GM12875 (cell line): Measurements from ENCODE around the gene CCDC70.
A peak's percentile ranks its signal among the peaks of the same experiment; 100 is the strongest.

Source experiments
- H3K4me3 ChIP-seq: one replicate; pipeline ENCODE4 v1.5.1; 2011; ENCODE audit warnings: low read depth, low read length, control low read depth
- TF ChIP-seq, protein P1 (sequence below): IDR thresholded peaks from 2 replicates; pipeline ENCODE4 v1.5.1; 2011; ENCODE audit warnings: low read depth, mild to moderate bottlenecking, control low read depth, inconsistent platforms, low read length, moderate library complexity, borderline replicate concordance; ENCODE audit not compliant: insufficient read depth

Gene CCDC70

DNA sequence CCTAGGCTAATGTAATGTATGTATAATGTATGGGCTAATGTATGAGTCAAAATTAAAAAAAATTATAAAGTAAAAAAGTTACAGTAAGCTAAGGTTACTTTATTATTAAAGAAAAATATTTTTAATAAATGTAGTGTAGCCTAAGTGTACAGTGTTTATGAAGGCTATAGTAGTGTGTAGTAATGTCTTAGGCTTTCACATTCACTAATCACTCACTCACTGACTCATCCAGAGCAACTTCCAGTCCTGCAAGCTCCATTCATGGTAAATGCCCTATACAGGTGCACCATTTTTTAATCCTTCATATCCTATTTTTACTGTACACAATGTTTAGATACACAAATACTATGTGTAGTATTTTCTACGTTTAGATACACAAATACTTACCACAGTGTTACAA lies 15.0 kb upstream of the CCDC70 start:
- TF ChIP-seq, protein P1, sequence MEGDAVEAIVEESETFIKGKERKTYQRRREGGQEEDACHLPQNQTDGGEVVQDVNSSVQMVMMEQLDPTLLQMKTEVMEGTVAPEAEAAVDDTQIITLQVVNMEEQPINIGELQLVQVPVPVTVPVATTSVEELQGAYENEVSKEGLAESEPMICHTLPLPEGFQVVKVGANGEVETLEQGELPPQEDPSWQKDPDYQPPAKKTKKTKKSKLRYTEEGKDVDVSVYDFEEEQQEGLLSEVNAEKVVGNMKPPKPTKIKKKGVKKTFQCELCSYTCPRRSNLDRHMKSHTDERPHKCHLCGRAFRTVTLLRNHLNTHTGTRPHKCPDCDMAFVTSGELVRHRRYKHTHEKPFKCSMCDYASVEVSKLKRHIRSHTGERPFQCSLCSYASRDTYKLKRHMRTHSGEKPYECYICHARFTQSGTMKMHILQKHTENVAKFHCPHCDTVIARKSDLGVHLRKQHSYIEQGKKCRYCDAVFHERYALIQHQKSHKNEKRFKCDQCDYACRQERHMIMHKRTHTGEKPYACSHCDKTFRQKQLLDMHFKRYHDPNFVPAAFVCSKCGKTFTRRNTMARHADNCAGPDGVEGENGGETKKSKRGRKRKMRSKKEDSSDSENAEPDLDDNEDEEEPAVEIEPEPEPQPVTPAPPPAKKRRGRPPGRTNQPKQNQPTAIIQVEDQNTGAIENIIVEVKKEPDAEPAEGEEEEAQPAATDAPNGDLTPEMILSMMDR, result no peak
- H3K4me3 ChIP-seq, result no peak overlapping the region

DNA sequence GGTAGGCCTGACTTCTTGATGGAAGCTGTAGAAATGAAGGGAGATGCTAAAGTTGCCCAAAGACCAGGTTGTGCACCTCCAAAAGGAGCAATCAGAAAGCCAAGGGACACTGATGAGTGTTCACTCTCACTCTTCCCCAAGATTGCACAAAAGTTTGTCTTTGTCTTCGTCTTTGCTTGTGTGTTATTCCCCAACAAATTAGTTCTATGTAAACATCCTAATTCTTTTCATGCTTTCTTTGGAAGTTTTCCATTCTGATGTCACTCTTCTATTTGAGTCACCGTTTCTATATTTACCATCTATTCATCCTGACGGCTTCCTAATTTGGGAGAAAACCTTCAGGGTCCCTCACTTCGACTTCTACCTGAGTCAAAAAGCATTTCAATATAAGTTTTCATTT lies 13.1 kb upstream of the CCDC70 start:
- TF ChIP-seq, protein P1, result no peak
- H3K4me3 ChIP-seq, result no peak overlapping the region

GRCh38 chr13:51849145-51850101 lies 12.3 kb upstream of the CCDC70 start:
- H3K4me3 ChIP-seq, result no peak overlapping the region
- TF ChIP-seq, protein P1, result peak; percentile 83

GRCh38 chr13:51856027-51856736 lies 5.6 kb upstream of the CCDC70 start:
- TF ChIP-seq, protein P1, result no peak
- H3K4me3 ChIP-seq, result no peak overlapping the region

DNA sequence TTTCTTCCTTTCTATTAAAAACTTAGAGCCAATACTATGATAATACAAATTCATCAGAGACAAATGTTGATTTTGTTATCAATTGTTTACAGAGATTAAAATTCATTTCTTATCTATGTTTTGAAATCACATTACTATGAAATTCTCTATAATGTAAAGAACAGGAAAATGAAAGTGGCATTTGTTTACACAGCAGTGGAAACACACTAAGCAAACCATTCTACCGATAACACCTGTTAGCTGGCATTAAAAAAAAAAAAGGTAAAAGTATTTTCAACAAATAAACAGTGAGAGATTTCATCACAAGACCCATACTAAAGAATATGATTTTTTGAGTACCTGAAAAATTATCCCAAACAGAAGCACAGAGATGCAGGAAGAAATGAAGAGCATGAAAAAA lies 4.8 kb upstream of the CCDC70 start:
- H3K4me3 ChIP-seq, result no peak overlapping the region
- TF ChIP-seq, protein P1, result no peak

GRCh38 chr13:51858433-51859247 lies 3.1 kb upstream of the CCDC70 start:
- TF ChIP-seq, protein P1, result no peak
- no peak overlapping the region for H3K4me3 ChIP-seq
